HEK293T (cell line): ENCODE measurements around the gene TANK.

Experiments
- CTCF ChIA-PET: fragments of 350-600 bp; formaldehyde crosslinking; extraction: SDS; loops from one replicate; lab custom pipeline; 2021; ENCODE audit warnings: antibody characterized with exemption, inconsistent platforms; lab: Yijun Ruan, JAX
- POLR2A ChIA-PET: fragments of 350-600 bp; formaldehyde crosslinking; extraction: SDS; loops from one replicate; lab custom pipeline; 2020; ENCODE audit warnings: antibody characterized with exemption, inconsistent platforms; lab: Yijun Ruan, JAX
- DNase-seq: peaks from one replicate; pipeline ENCODE4 v3.0.0; 2012; ENCODE audit warnings: mixed read lengths; ENCODE audit errors: extremely low spot score
- ARNT ChIP-seq: fragments of 450-650 bp; IDR thresholded peaks from 2 replicates; pipeline ENCODE4 v1.6.1; 2017; ENCODE audit warnings: mild to moderate bottlenecking
- BHLHE40 ChIP-seq: fragments of 450-650 bp; IDR thresholded peaks from 2 replicates; pipeline ENCODE4 v1.6.1; 2016; ENCODE audit warnings: mild to moderate bottlenecking, moderate library complexity, borderline replicate concordance
- CTBP1 ChIP-seq: fragments of 450-650 bp; IDR thresholded peaks from 2 replicates; pipeline ENCODE4 v1.6.1; 2016; ENCODE audit warnings: borderline replicate concordance
- ELF4 ChIP-seq: fragments of 450-650 bp; IDR thresholded peaks from 2 replicates; pipeline ENCODE4 v1.6.1; 2017; ENCODE audit warnings: antibody characterized with exemption
- FOXA1 ChIP-seq: fragments of 450-650 bp; IDR thresholded peaks from 2 replicates; pipeline ENCODE4 v1.6.1; 2016; ENCODE audit warnings: mild to moderate bottlenecking
- FOXK2 ChIP-seq: fragments of 450-650 bp; IDR thresholded peaks from 2 replicates; pipeline ENCODE4 v1.6.1; 2016; ENCODE audit warnings: mild to moderate bottlenecking
- FOXM1 ChIP-seq: fragments of 450-650 bp; IDR thresholded peaks from 2 replicates; pipeline ENCODE4 v1.6.1; 2017; ENCODE audit warnings: mild to moderate bottlenecking, borderline replicate concordance
- HDGF ChIP-seq: fragments of 450-650 bp; IDR thresholded peaks from 2 replicates; pipeline ENCODE4 v1.6.1; 2017; ENCODE audit warnings: antibody characterized with exemption, borderline replicate concordance
- L3MBTL2 ChIP-seq: fragments of 450-650 bp; conservative IDR thresholded peaks from 2 replicates; pipeline ENCODE4 v1.6.1; 2016; ENCODE audit warnings: mild to moderate bottlenecking
- LEF1 ChIP-seq: fragments of 450-650 bp; IDR thresholded peaks from 2 replicates; pipeline ENCODE4 v1.6.1; 2017; ENCODE audit warnings: mild to moderate bottlenecking, borderline replicate concordance
- NFRKB ChIP-seq: fragments of 450-650 bp; IDR thresholded peaks from 2 replicates; pipeline ENCODE4 v1.6.1; 2016; ENCODE audit warnings: mild to moderate bottlenecking, moderate library complexity
- PKNOX1 ChIP-seq: fragments of 450-650 bp; IDR thresholded peaks from 2 replicates; pipeline ENCODE4 v1.6.1; 2016
- SP1 ChIP-seq: fragments of 450-650 bp; IDR thresholded peaks from 2 replicates; pipeline ENCODE4 v1.6.1; 2017
- SUZ12 ChIP-seq: fragments of 450-650 bp; IDR thresholded peaks from 2 replicates; pipeline ENCODE4 v1.6.1; 2016; ENCODE audit warnings: mild to moderate bottlenecking
- TARDBP ChIP-seq: fragments of 450-650 bp; IDR thresholded peaks from 2 replicates; pipeline ENCODE4 v1.6.1; 2016
- ZNF384 ChIP-seq: fragments of 450-650 bp; IDR thresholded peaks from 2 replicates; pipeline ENCODE4 v1.6.1; 2016

Gene TANK

GRCh38 chr2:161121622-161122021 lies 38.6 kb upstream of the TANK start:
- DNase-seq = no peak
- ChIA-PET CTCF (no interaction called here), POLR2A (no interaction called here)
- TF ChIP-seq SUZ12 (no peak), BHLHE40 (no peak), HDGF (no peak), L3MBTL2 (no peak), TARDBP (no peak), SP1 (no peak), PKNOX1 (no peak), ARNT (no peak), ZNF384 (no peak), CTBP1 (no peak), FOXA1 (no peak), ELF4 (no peak), FOXM1 (no peak)

GRCh38 chr2:161122772-161123530 lies 37.3 kb upstream of the TANK start:
- ChIA-PET CTCF (no interaction called here), POLR2A (interaction anchor here (0.9 kb wide), 1 partner anchor 18 kb away, joined by 3 read pairs; no protein-coding TSS in a partner anchor)
- DNase-seq = peak; percentile 34
- TF ChIP-seq L3MBTL2 (no peak), PKNOX1 (peak; percentile 84)

- CTCF ChIA-PET = no interaction called here
- DNase-seq = no peak
- POLR2A ChIA-PET = no interaction called here
These were observed 36.6 kb upstream of the TANK start for GRCh38 chr2:161123531-161124030.

GRCh38 chr2:161124201-161124600 lies 36.0 kb upstream of the TANK start:
- ChIA-PET POLR2A (no interaction called here), CTCF (no interaction called here)
- no peak for TF ChIP-seq FOXK2
- no peak for TF ChIP-seq BHLHE40
- TF ChIP-seq HDGF = no peak
- TF ChIP-seq SP1 = no peak
- no peak for TF ChIP-seq NFRKB
- no peak for TF ChIP-seq SUZ12
- no peak for TF ChIP-seq L3MBTL2
- no peak for TF ChIP-seq PKNOX1
- TF ChIP-seq FOXM1 = no peak
- no peak for TF ChIP-seq ARNT
- DNase-seq = no peak

More at GRCh38 chr2:161123531-161124030, 36.6 kb upstream of the TANK start:
- no peak for TF ChIP-seq FOXM1
- no peak for TF ChIP-seq LEF1
- no peak for TF ChIP-seq TARDBP
- TF ChIP-seq ELF4 = no peak
- no peak for TF ChIP-seq CTBP1
- no peak for TF ChIP-seq SUZ12
- TF ChIP-seq ARNT = no peak
- TF ChIP-seq NFRKB = no peak

- no peak for DNase-seq
- ChIA-PET CTCF (no interaction called here), POLR2A (no interaction called here)
- TF ChIP-seq BHLHE40 (no peak), ARNT (no peak), FOXA1 (no peak), CTBP1 (no peak), LEF1 (no peak), L3MBTL2 (no peak), ELF4 (no peak), FOXM1 (no peak), SUZ12 (no peak)
These were observed 31.3 kb upstream of the TANK start for GRCh38 chr2:161128885-161129284.

- ChIA-PET POLR2A (no interaction called here), CTCF (no interaction called here)
- no peak for TF ChIP-seq PKNOX1
- no peak for TF ChIP-seq ZNF384
- TF ChIP-seq CTBP1 = no peak
- TF ChIP-seq ELF4 = no peak
- no peak for TF ChIP-seq FOXA1
- no peak for TF ChIP-seq NFRKB
- no peak for TF ChIP-seq HDGF
- TF ChIP-seq FOXM1 = no peak
- TF ChIP-seq L3MBTL2 = no peak
- no peak for TF ChIP-seq ARNT
- no peak for TF ChIP-seq LEF1
- TF ChIP-seq SUZ12 = no peak
- TF ChIP-seq BHLHE40 = no peak
- TF ChIP-seq SP1 = no peak
- TF ChIP-seq FOXK2 = no peak
- no peak for TF ChIP-seq TARDBP
- no peak for DNase-seq
These were observed 29.9 kb upstream of the TANK start for GRCh38 chr2:161130354-161130753.
